HepG2 (cell line): Measurements from ENCODE around the gene COL9A3. TPM values are rescaled to one million over a fixed set of nuclear protein-coding genes. Genes with fewer than 3 reads are reported as not detected.

Source experiments
- ELF3 ChIP-seq: IDR thresholded peaks from 2 replicates; pipeline ENCODE4 v1.6.1; 2016; ENCODE audit warnings: missing genetic modification reagents, missing compliant biosample characterization
- GRHL1 ChIP-seq: sonication (generic); formaldehyde crosslinking; conservative IDR thresholded peaks from 2 replicates; pipeline ENCODE4 v1.8.0; 2022; ENCODE audit warnings: missing genetic modification reagents
- HDAC2 ChIP-seq: sonication (generic); formaldehyde crosslinking; IDR thresholded peaks from 2 replicates; pipeline ENCODE4 v1.4.0; 2020; ENCODE audit warnings: missing genetic modification reagents
- IRF2 ChIP-seq: IDR thresholded peaks from 2 replicates; pipeline ENCODE4 v1.6.1; 2018; ENCODE audit warnings: missing genetic modification reagents, missing compliant biosample characterization
- KAT7 ChIP-seq: IDR thresholded peaks from 2 replicates; pipeline ENCODE4 v1.6.1; 2018; ENCODE audit warnings: borderline replicate concordance, missing compliant biosample characterization
- KLF6 ChIP-seq: IDR thresholded peaks from 2 replicates; pipeline ENCODE4 v1.8.0; 2016; ENCODE audit warnings: missing biosample characterization, missing genetic modification reagents
- KMT2A ChIP-seq: sonication (generic); formaldehyde crosslinking; IDR thresholded peaks from 2 replicates; pipeline ENCODE4 v1.4.0; 2020; ENCODE audit warnings: missing genetic modification reagents
- MAF1 ChIP-seq: sonication (generic); formaldehyde crosslinking; IDR thresholded peaks from 2 replicates; pipeline ENCODE4 v1.5.0; 2020; ENCODE audit warnings: missing genetic modification reagents, borderline replicate concordance
- POLR2AphosphoS2 ChIP-seq: IDR thresholded peaks from 2 replicates; pipeline ENCODE4 v1.6.1; 2011; ENCODE audit warnings: low read depth, low read length, improper control_type of control experiment
- RBM22 ChIP-seq: fragments of 200-400 bp; formaldehyde crosslinking; optimal IDR thresholded peaks from 2 replicates; pipeline ENCODE3; 2017; ENCODE audit warnings: mild to moderate bottlenecking, low read length, moderate library complexity
- SETDB1 ChIP-seq: sonication (generic); formaldehyde crosslinking; IDR thresholded peaks from 2 replicates; pipeline ENCODE4 v1.5.1; 2020; ENCODE audit warnings: missing genetic modification reagents, mild to moderate bottlenecking, borderline replicate concordance
- TARDBP ChIP-seq: sonication (generic); formaldehyde crosslinking; IDR thresholded peaks from 2 replicates; pipeline ENCODE4 v1.8.0; 2022; ENCODE audit warnings: mild to moderate bottlenecking, missing genetic modification reagents
- ZBTB42 ChIP-seq: sonication (generic); formaldehyde crosslinking; IDR thresholded peaks from 2 replicates; pipeline ENCODE4 v1.5.0; 2020; ENCODE audit warnings: mild to moderate bottlenecking, missing genetic modification reagents
- ZNF605 ChIP-seq: sonication (generic); formaldehyde crosslinking; IDR thresholded peaks from 2 replicates; pipeline ENCODE4 v1.8.0; 2022; ENCODE audit warnings: mild to moderate bottlenecking, missing genetic modification reagents
- ZNF768 ChIP-seq: sonication (generic); formaldehyde crosslinking; IDR thresholded peaks from 2 replicates; pipeline ENCODE4 v1.4.0; 2020; ENCODE audit warnings: missing genetic modification reagents
- polyA plus RNA-seq, 8 experiments: library from polyadenylated mRNA; depleted of rRNA in 3 of 8; stranded (reverse) in 7 of 8; unstranded in 1 of 8; fragments of >200 nt; fragmentation: Illumina TruSeq in 4 of 8; extraction: Trizol in 4 of 8; gene quantifications; 2 replicates each; pipeline versions ENCODE4 v1.2.1 to v1.2.3, GENCODE V29; 2011 to 2016; ENCODE audit warnings: low read depth in 4 of 8, missing spikeins in 1 of 8, mixed read lengths in 1 of 8; ENCODE audit not compliant: insufficient read depth in 1 of 8
- total RNA-seq, 5 experiments: library from RNA; depleted of rRNA; stranded (reverse); fragments of >200 nt; fragmentation: Illumina TruSeq; extraction: Trizol; gene quantifications; 2 replicates each; pipeline ENCODE4 v1.2.3, GENCODE V29; 2016; ENCODE audit warnings: low read depth in 1 of 5
- TF ChIP-seq, protein P1 (sequence below): sonication (generic); formaldehyde crosslinking; IDR thresholded peaks from 2 replicates; pipeline ENCODE4; 2020; ENCODE audit warnings: missing genetic modification reagents, mild to moderate bottlenecking, borderline replicate concordance
- TF ChIP-seq, protein P2 (sequence below): sonication (generic); formaldehyde crosslinking; IDR thresholded peaks from 2 replicates; pipeline ENCODE4 v1.4.0; 2020; ENCODE audit warnings: missing genetic modification reagents, borderline replicate concordance
- TF ChIP-seq, protein P3 (sequence below): sonication (generic); formaldehyde crosslinking; IDR thresholded peaks from 2 replicates; pipeline ENCODE4 v1.4.0; 2020; ENCODE audit warnings: mild to moderate bottlenecking, missing genetic modification reagents

Gene COL9A3
- total and polyA plus RNA-seq, 2 of the 13 experiments (the other 11 are each of a cell fraction or from before 2014, with no cell fraction given): 155 to 204 TPM

- TF ChIP-seq, protein P1, sequence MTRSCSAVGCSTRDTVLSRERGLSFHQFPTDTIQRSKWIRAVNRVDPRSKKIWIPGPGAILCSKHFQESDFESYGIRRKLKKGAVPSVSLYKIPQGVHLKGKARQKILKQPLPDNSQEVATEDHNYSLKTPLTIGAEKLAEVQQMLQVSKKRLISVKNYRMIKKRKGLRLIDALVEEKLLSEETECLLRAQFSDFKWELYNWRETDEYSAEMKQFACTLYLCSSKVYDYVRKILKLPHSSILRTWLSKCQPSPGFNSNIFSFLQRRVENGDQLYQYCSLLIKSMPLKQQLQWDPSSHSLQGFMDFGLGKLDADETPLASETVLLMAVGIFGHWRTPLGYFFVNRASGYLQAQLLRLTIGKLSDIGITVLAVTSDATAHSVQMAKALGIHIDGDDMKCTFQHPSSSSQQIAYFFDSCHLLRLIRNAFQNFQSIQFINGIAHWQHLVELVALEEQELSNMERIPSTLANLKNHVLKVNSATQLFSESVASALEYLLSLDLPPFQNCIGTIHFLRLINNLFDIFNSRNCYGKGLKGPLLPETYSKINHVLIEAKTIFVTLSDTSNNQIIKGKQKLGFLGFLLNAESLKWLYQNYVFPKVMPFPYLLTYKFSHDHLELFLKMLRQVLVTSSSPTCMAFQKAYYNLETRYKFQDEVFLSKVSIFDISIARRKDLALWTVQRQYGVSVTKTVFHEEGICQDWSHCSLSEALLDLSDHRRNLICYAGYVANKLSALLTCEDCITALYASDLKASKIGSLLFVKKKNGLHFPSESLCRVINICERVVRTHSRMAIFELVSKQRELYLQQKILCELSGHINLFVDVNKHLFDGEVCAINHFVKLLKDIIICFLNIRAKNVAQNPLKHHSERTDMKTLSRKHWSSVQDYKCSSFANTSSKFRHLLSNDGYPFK: peak; percentile 75; the same call in 1 of the 2 replicates
- no peak for TF ChIP-seq SETDB1
- TF ChIP-seq MAF1 (CRISPR knock-in tag): no peak
- no peak for TF ChIP-seq KAT7 (CRISPR knock-in tag)
- TF ChIP-seq KLF6: no peak
- TF ChIP-seq POLR2AphosphoS2: peak; percentile 60; the same call in 1 of the 2 replicates
- no peak for TF ChIP-seq TARDBP (CRISPR knock-in tag)
- TF ChIP-seq ZBTB42 (CRISPR knock-in tag): 0 out of 2 replicates have a peak, but pooled peaks have one; percentile 50
- TF ChIP-seq, protein P2, sequence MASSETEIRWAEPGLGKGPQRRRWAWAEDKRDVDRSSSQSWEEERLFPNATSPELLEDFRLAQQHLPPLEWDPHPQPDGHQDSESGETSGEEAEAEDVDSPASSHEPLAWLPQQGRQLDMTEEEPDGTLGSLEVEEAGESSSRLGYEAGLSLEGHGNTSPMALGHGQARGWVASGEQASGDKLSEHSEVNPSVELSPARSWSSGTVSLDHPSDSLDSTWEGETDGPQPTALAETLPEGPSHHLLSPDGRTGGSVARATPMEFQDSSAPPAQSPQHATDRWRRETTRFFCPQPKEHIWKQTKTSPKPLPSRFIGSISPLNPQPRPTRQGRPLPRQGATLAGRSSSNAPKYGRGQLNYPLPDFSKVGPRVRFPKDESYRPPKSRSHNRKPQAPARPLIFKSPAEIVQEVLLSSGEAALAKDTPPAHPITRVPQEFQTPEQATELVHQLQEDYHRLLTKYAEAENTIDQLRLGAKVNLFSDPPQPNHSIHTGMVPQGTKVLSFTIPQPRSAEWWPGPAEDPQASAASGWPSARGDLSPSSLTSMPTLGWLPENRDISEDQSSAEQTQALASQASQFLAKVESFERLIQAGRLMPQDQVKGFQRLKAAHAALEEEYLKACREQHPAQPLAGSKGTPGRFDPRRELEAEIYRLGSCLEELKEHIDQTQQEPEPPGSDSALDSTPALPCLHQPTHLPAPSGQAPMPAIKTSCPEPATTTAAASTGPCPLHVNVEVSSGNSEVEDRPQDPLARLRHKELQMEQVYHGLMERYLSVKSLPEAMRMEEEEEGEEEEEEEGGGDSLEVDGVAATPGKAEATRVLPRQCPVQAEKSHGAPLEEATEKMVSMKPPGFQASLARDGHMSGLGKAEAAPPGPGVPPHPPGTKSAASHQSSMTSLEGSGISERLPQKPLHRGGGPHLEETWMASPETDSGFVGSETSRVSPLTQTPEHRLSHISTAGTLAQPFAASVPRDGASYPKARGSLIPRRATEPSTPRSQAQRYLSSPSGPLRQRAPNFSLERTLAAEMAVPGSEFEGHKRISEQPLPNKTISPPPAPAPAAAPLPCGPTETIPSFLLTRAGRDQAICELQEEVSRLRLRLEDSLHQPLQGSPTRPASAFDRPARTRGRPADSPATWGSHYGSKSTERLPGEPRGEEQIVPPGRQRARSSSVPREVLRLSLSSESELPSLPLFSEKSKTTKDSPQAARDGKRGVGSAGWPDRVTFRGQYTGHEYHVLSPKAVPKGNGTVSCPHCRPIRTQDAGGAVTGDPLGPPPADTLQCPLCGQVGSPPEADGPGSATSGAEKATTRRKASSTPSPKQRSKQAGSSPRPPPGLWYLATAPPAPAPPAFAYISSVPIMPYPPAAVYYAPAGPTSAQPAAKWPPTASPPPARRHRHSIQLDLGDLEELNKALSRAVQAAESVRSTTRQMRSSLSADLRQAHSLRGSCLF (CRISPR knock-in tag): no peak
- TF ChIP-seq GRHL1 (CRISPR knock-in tag): no peak
- TF ChIP-seq, protein P3, sequence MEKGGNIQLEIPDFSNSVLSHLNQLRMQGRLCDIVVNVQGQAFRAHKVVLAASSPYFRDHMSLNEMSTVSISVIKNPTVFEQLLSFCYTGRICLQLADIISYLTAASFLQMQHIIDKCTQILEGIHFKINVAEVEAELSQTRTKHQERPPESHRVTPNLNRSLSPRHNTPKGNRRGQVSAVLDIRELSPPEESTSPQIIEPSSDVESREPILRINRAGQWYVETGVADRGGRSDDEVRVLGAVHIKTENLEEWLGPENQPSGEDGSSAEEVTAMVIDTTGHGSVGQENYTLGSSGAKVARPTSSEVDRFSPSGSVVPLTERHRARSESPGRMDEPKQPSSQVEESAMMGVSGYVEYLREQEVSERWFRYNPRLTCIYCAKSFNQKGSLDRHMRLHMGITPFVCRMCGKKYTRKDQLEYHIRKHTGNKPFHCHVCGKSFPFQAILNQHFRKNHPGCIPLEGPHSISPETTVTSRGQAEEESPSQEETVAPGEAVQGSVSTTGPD (CRISPR knock-in tag): no peak
- peak; percentile 40; the same call in 1 of the 2 replicates for TF ChIP-seq ZNF768 (CRISPR knock-in tag)
- no peak for TF ChIP-seq ZNF605 (CRISPR knock-in tag)
- peak; percentile 41; the same call in 1 of the 2 replicates for TF ChIP-seq HDAC2 (CRISPR knock-in tag)
- no peak for TF ChIP-seq KMT2A (CRISPR knock-in tag)
- peak; percentile 55 for TF ChIP-seq RBM22
- peak; percentile 20; the same call in 1 of the 2 replicates for TF ChIP-seq ELF3 (CRISPR knock-in tag)
- TF ChIP-seq IRF2 (CRISPR knock-in tag): no peak
Observed at GRCh38 chr20:62876902-62877816, 60.3 kb downstream of the COL9A3 start (continued).
